ENCODE data around the gene SLC6A1.
A peak's percentile ranks its signal among the peaks of the same experiment; 100 is the strongest.

Gene SLC6A1

GRCh38 chr3:10970306-10970960 is 22.1 kb upstream of the SLC6A1 start:
- no peak for DNase-seq (ENCODE audit: low read depth in 1 of 2, low spot score in 1 of 2)

- no peak for DNase-seq (ENCODE audit: low read depth in 1 of 2, low spot score in 1 of 2)
Measured at GRCh38 chr3:10972072-10972782, 20.3 kb upstream of the SLC6A1 start.

- no peak for DNase-seq (ENCODE audit: low read depth in 1 of 2, low spot score in 1 of 2)
Measured at GRCh38 chr3:10973046-10973595, 19.4 kb upstream of the SLC6A1 start.

GRCh38 chr3:10974131-10974530 is 18.4 kb upstream of the SLC6A1 start:
- no peak for DNase-seq (ENCODE audit: low read depth in 1 of 2, low spot score in 1 of 2)

- no peak for DNase-seq (ENCODE audit: low read depth in 1 of 2, low spot score in 1 of 2)
Measured at GRCh38 chr3:10974746-10975375, 17.7 kb upstream of the SLC6A1 start.

GRCh38 chr3:10975695-10976234 is 16.8 kb upstream of the SLC6A1 start:
- DNase-seq (ENCODE audit: low read depth in 1 of 2, low spot score in 1 of 2): no peak

GRCh38 chr3:10976770-10977169 is 15.8 kb upstream of the SLC6A1 start:
- no peak for DNase-seq (ENCODE audit: low read depth in 1 of 2, low spot score in 1 of 2)

- no peak for DNase-seq (ENCODE audit: low read depth in 1 of 2, low spot score in 1 of 2)
Measured at GRCh38 chr3:10977892-10978510, 14.5 kb upstream of the SLC6A1 start.

GRCh38 chr3:10978956-10979355 is 13.6 kb upstream of the SLC6A1 start:
- no peak for DNase-seq (ENCODE audit: low read depth in 1 of 2, low spot score in 1 of 2)

GRCh38 chr3:10980312-10980711 is 12.2 kb upstream of the SLC6A1 start:
- DNase-seq (ENCODE audit: low read depth in 1 of 2, low spot score in 1 of 2): no peak

GRCh38 chr3:10981031-10981430 is 11.5 kb upstream of the SLC6A1 start:
- no peak for DNase-seq (ENCODE audit: low read depth in 1 of 2, low spot score in 1 of 2)

- no peak for DNase-seq (ENCODE audit: low read depth in 1 of 2, low spot score in 1 of 2)
Measured at GRCh38 chr3:10981961-10982360, 10.6 kb upstream of the SLC6A1 start.

- DNase-seq (ENCODE audit: low read depth in 1 of 2, low spot score in 1 of 2): no peak
Measured at GRCh38 chr3:10982782-10983181, 9.8 kb upstream of the SLC6A1 start.

GRCh38 chr3:10983219-10983916 is 9.2 kb upstream of the SLC6A1 start:
- DNase-seq (ENCODE audit: low read depth in 1 of 2, low spot score in 1 of 2): peak in 1 of 2 donors; percentile 6

GRCh38 chr3:10984371-10984896 is 8.1 kb upstream of the SLC6A1 start:
- DNase-seq (ENCODE audit: low read depth in 1 of 2, low spot score in 1 of 2): no peak

- DNase-seq (ENCODE audit: low read depth in 1 of 2, low spot score in 1 of 2): no peak
Measured at GRCh38 chr3:10985181-10985580, 7.4 kb upstream of the SLC6A1 start.

- DNase-seq (ENCODE audit: low read depth in 1 of 2, low spot score in 1 of 2): no peak
Measured at GRCh38 chr3:10986592-10986991, 6.0 kb upstream of the SLC6A1 start.

- no peak for DNase-seq (ENCODE audit: low read depth in 1 of 2, low spot score in 1 of 2)
Measured at GRCh38 chr3:10988001-10988665, 4.4 kb upstream of the SLC6A1 start.

- DNase-seq (ENCODE audit: low read depth in 1 of 2, low spot score in 1 of 2): no peak
Measured at GRCh38 chr3:10988991-10989484, 3.5 kb upstream of the SLC6A1 start.

Data from activated CD4-positive, alpha-beta T cell treated with anti-CD3 and anti-CD28 coated beads, Interleukin-2, amount 50 U/mL, for 24 hours (primary cell).